Measurements from ENCODE around the gene CYSLTR1. TPM values are rescaled to one million over a fixed set of nuclear protein-coding genes. Genes with fewer than 3 reads are reported as not detected.

Gene CYSLTR1
- total RNA-seq = 0.29 and 0.33 TPM in 2 replicates

DNA sequence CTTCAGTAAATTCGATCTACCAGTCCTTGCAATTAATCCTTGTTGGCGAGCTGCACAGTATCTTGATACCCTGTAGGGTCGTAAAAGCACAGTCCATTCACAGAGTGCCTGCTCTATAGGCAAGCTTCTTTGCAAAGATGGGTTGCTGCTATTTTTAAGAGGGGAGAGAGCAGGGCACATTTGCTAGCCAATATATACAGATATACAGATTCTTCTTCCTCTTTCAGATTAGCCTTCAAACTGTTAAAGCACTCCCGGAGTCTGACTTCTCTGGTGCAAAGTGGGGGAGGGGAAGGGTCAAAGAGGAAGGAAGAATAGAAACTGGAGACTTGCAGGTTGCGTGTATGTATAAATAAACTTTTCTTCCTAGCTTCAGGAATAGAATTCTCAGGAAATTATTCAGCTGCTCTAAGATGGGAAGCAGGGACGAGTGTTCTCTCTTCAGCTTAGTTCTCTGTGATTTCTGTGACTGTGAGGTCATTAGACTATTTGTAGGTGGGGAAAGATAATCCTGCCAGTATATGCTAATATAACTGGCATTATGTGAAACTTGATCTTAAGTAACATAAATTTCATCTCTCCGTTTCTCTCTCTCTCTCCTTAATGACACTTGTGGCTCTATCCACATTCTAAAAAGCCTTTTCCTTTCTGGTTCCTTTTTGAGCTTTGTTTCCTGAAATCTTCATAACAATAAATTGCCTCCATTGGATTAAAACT, at the start of gene CYSLTR1:
CYSLTR1 (minus strand) TSS at position 242 of the 717 bp plus-strand sequence. CDS start 53,865 bp downstream, outside the sequence.

Other genes starting within 250 kb of the CYSLTR1 start
- gene PGK1, start 223.4 kb downstream of the CYSLTR1 start, total RNA-seq = 254 and 558 TPM in 2 replicates
- gene TAF9B, start 188.0 kb downstream of the CYSLTR1 start, total RNA-seq = 25.1 and 43.1 TPM in 2 replicates

Data from smooth muscle cell of trachea (primary cell).